A549 (cell line): Measurements from ENCODE around the gene FBXO5.

Source experiments
- ATOH8 ChIP-seq: fragments of 250-450 bp; sonication (Bioruptor Pico); IDR thresholded peaks from 2 replicates; pipeline ENCODE4 v1.5.0; 2020; ENCODE audit warnings: low read depth, mild to moderate bottlenecking, moderate library complexity
- CTCF ChIP-seq: fragments of >200 bp; sonication (Bioruptor Twin); formaldehyde crosslinking; IDR thresholded peaks from 3 replicates; pipeline ENCODE4 v1.5.1; 2016
- HMGXB4 ChIP-seq: fragments of 250-450 bp; sonication (Bioruptor Pico); IDR thresholded peaks from 2 replicates; pipeline ENCODE4 v1.5.0; 2021; ENCODE audit warnings: mild to moderate bottlenecking, moderate library complexity, borderline replicate concordance
- NPAS2 ChIP-seq: fragments of 250-450 bp; sonication (Bioruptor Pico); IDR thresholded peaks from 2 replicates; pipeline ENCODE4 v1.8.0; 2022; ENCODE audit warnings: mild to moderate bottlenecking, moderate library complexity, borderline replicate concordance
- POLR2A ChIP-seq: IDR thresholded peaks from 2 replicates; pipeline ENCODE4 v1.6.1; 2012; ENCODE audit warnings: mild to moderate bottlenecking, low read length
- RFX5 ChIP-seq: fragments of 450-650 bp; IDR thresholded peaks from 2 replicates; pipeline ENCODE4 v1.7.1; 2014; ENCODE audit warnings: antibody characterized with exemption, mild to moderate bottlenecking, moderate library complexity
- SMC3 ChIP-seq: fragments of >200 bp; sonication (Bioruptor Twin); formaldehyde crosslinking; IDR thresholded peaks from 3 replicates; pipeline ENCODE4 v1.6.1; 2018; ENCODE audit warnings: inconsistent platforms
- SREBF2 ChIP-seq: fragments of 450-650 bp; IDR thresholded peaks from 2 replicates; pipeline ENCODE4 v1.6.1; 2014; ENCODE audit warnings: mild to moderate bottlenecking, moderate library complexity

- no peak for TF ChIP-seq CTCF
- TF ChIP-seq SREBF2 = no peak
- no peak for TF ChIP-seq POLR2A
- TF ChIP-seq NPAS2 (CRISPR knock-in tag) = no peak
- TF ChIP-seq HMGXB4 (CRISPR knock-in tag) = no peak
- TF ChIP-seq ATOH8 (CRISPR knock-in tag) = no peak
- no peak for TF ChIP-seq RFX5
- TF ChIP-seq SMC3 = no peak
These were observed 25.0 kb downstream of the FBXO5 start for GRCh38 chr6:152957796-152958195.
